ENCODE results near the gene HPS5. TPM values are rescaled to one million over a fixed set of nuclear protein-coding genes. Genes with fewer than 3 reads are reported as not detected.

HPS5 gene
- total and polyA plus RNA-seq, 2 donors: 8.4 to 55.3 TPM

GRCh38 chr11:18312012-18312411, 9.9 kb downstream of the HPS5 start:
- Histone ChIP-seq H3K36me3 (ENCODE audit: insufficient read depth) (peaks cover 1% of the 10 kb centered on the region), H3K4me3 (ENCODE audit: low read depth, low read length) (no peak overlapping the region), H3K4me1 (ENCODE audit: insufficient read depth) (no peaks in the 10 kb centered on the region), H3K27ac (ENCODE audit: low read depth) (no peak overlapping the region)
- 78% methylated on average over 3 of the region's 3 CpGs for WGBS
- no peak for DNase-seq (ENCODE audit: extremely low spot score)

- 85% methylated on average over 6 of the region's 6 CpGs for WGBS
- Histone ChIP-seq H3K27ac (ENCODE audit: low read depth) (peak overlapping the region; percentile 50), H3K36me3 (ENCODE audit: insufficient read depth) (peaks cover 4% of the 10 kb centered on the region), H3K4me1 (ENCODE audit: insufficient read depth) (no peaks in the 10 kb centered on the region), H3K4me3 (ENCODE audit: low read depth, low read length) (no peak overlapping the region)
- DNase-seq (ENCODE audit: extremely low spot score): no peak
Measured at GRCh38 chr11:18310800-18311340, 11.1 kb downstream of the HPS5 start.

GRCh38 chr11:18309691-18310090, 12.2 kb downstream of the HPS5 start:
- 95% methylated on average over 5 of the region's 5 CpGs for WGBS
- Histone ChIP-seq H3K4me3 (ENCODE audit: low read depth, low read length) (no peak overlapping the region), H3K27ac (ENCODE audit: low read depth) (no peak overlapping the region), H3K4me1 (ENCODE audit: insufficient read depth) (no peaks in the 10 kb centered on the region), H3K36me3 (ENCODE audit: insufficient read depth) (peaks cover 4% of the 10 kb centered on the region)
- no peak for DNase-seq (ENCODE audit: extremely low spot score)

GRCh38 chr11:18308242-18308641, 13.7 kb downstream of the HPS5 start:
- peaks cover 4% of the 10 kb centered on the region for H3K36me3 ChIP-seq (ENCODE audit: insufficient read depth)
- no peak overlapping the region for H3K27ac ChIP-seq (ENCODE audit: low read depth)
- 91% methylated on average over 2 of the region's 2 CpGs for WGBS
- H3K4me1 ChIP-seq (ENCODE audit: insufficient read depth): no peaks in the 10 kb centered on the region
- H3K4me3 ChIP-seq (ENCODE audit: low read depth, low read length): no peak overlapping the region
- no peak for DNase-seq (ENCODE audit: extremely low spot score)

GRCh38 chr11:18307461-18308139, 14.3 kb downstream of the HPS5 start:
- Histone ChIP-seq H3K4me1 (ENCODE audit: insufficient read depth) (no peaks in the 10 kb centered on the region), H3K36me3 (ENCODE audit: insufficient read depth) (peaks cover 6% of the 10 kb centered on the region), H3K27ac (ENCODE audit: low read depth) (no peak overlapping the region), H3K4me3 (ENCODE audit: low read depth, low read length) (no peak overlapping the region)
- no peak for DNase-seq (ENCODE audit: extremely low spot score)
- 88% methylated on average over 2 of the region's 2 CpGs for WGBS

GRCh38 chr11:18304745-18305144, 17.2 kb downstream of the HPS5 start:
- H3K4me1 ChIP-seq (ENCODE audit: insufficient read depth): no peaks in the 10 kb centered on the region
- peaks cover 4% of the 10 kb centered on the region for H3K36me3 ChIP-seq (ENCODE audit: insufficient read depth)
- no peak overlapping the region for H3K27ac ChIP-seq (ENCODE audit: low read depth)
- no peak overlapping the region for H3K4me3 ChIP-seq (ENCODE audit: low read depth, low read length)
- no peak for DNase-seq (ENCODE audit: extremely low spot score)

GRCh38 chr11:18299721-18300120, 22.2 kb downstream of the HPS5 start:
- no peak for DNase-seq (ENCODE audit: extremely low spot score)
- Histone ChIP-seq H3K4me3 (ENCODE audit: low read depth, low read length) (no peak overlapping the region), H3K36me3 (ENCODE audit: insufficient read depth) (peaks cover 3% of the 10 kb centered on the region), H3K4me1 (ENCODE audit: insufficient read depth) (no peaks in the 10 kb centered on the region), H3K27ac (ENCODE audit: low read depth) (no peak overlapping the region)

GRCh38 chr11:18295316-18295715, 26.6 kb downstream of the HPS5 start:
- Histone ChIP-seq H3K4me1 (ENCODE audit: insufficient read depth) (no peaks in the 10 kb centered on the region), H3K27ac (ENCODE audit: low read depth) (no peak overlapping the region), H3K4me3 (ENCODE audit: low read depth, low read length) (no peak overlapping the region), H3K36me3 (ENCODE audit: insufficient read depth) (peaks cover 5% of the 10 kb centered on the region)
- no peak for DNase-seq (ENCODE audit: extremely low spot score)
- 91% methylated on average over 2 of the region's 2 CpGs for WGBS

- no peak for DNase-seq (ENCODE audit: extremely low spot score)
- H3K4me1 ChIP-seq (ENCODE audit: insufficient read depth): no peaks in the 10 kb centered on the region
- H3K4me3 ChIP-seq (ENCODE audit: low read depth, low read length): no peak overlapping the region
- no peak overlapping the region for H3K27ac ChIP-seq (ENCODE audit: low read depth)
- 94% methylated on average over 5 of the region's 5 CpGs for WGBS
- H3K36me3 ChIP-seq (ENCODE audit: insufficient read depth): peaks cover 5% of the 10 kb centered on the region
Measured at GRCh38 chr11:18294862-18295261, 27.1 kb downstream of the HPS5 start.

- Histone ChIP-seq H3K4me3 (ENCODE audit: low read depth, low read length) (no peak overlapping the region), H3K36me3 (ENCODE audit: insufficient read depth) (peaks cover 9% of the 10 kb centered on the region), H3K4me1 (ENCODE audit: insufficient read depth) (no peaks in the 10 kb centered on the region), H3K27ac (ENCODE audit: low read depth) (no peak overlapping the region)
- DNase-seq (ENCODE audit: extremely low spot score): no peak
- WGBS: 97% methylated on average over 4 of the region's 4 CpGs
Measured at GRCh38 chr11:18288911-18289310, 33.0 kb downstream of the HPS5 start.

- no peaks in the 10 kb centered on the region for H3K4me1 ChIP-seq (ENCODE audit: insufficient read depth)
- DNase-seq (ENCODE audit: extremely low spot score): no peak
- H3K36me3 ChIP-seq (ENCODE audit: insufficient read depth): peaks cover 6% of the 10 kb centered on the region
- 96% methylated on average over 1 of the region's 1 CpG for WGBS
- no peak overlapping the region for H3K4me3 ChIP-seq (ENCODE audit: low read depth, low read length)
- no peak overlapping the region for H3K27ac ChIP-seq (ENCODE audit: low read depth)
Measured at GRCh38 chr11:18285841-18286240, 36.1 kb downstream of the HPS5 start.

- no peak for DNase-seq (ENCODE audit: extremely low spot score)
- peaks cover 10% of the 10 kb centered on the region for H3K36me3 ChIP-seq (ENCODE audit: insufficient read depth)
- H3K4me3 ChIP-seq (ENCODE audit: low read depth, low read length): no peak overlapping the region
- 92% methylated on average over 2 of the region's 2 CpGs for WGBS
- H3K4me1 ChIP-seq (ENCODE audit: insufficient read depth): no peaks in the 10 kb centered on the region
- H3K27ac ChIP-seq (ENCODE audit: low read depth): no peak overlapping the region
Measured at GRCh38 chr11:18282626-18283025, 39.3 kb downstream of the HPS5 start.

- H3K36me3 ChIP-seq (ENCODE audit: insufficient read depth): peaks cover 8% of the 10 kb centered on the region
- WGBS: 81% methylated on average over 4 of the region's 4 CpGs
- DNase-seq (ENCODE audit: extremely low spot score): no peak
- H3K4me3 ChIP-seq (ENCODE audit: low read depth, low read length): no peak overlapping the region
- H3K27ac ChIP-seq (ENCODE audit: low read depth): no peak overlapping the region
- H3K4me1 ChIP-seq (ENCODE audit: insufficient read depth): no peaks in the 10 kb centered on the region
Measured at GRCh38 chr11:18280438-18281045, 41.4 kb downstream of the HPS5 start.

- no peak for DNase-seq (ENCODE audit: extremely low spot score)
- Histone ChIP-seq H3K4me1 (ENCODE audit: insufficient read depth) (no peaks in the 10 kb centered on the region), H3K4me3 (ENCODE audit: low read depth, low read length) (no peak overlapping the region), H3K27ac (ENCODE audit: low read depth) (no peak overlapping the region), H3K36me3 (ENCODE audit: insufficient read depth) (peaks cover 4% of the 10 kb centered on the region)
- WGBS: 84% methylated on average over 5 of the region's 5 CpGs
Measured at GRCh38 chr11:18277565-18278271, 44.2 kb downstream of the HPS5 start.
